ENCODE data around the gene SCO2. TPM values are rescaled to one million over a fixed set of nuclear protein-coding genes. Genes with fewer than 3 reads are reported as not detected.

The SCO2 gene, protein sequence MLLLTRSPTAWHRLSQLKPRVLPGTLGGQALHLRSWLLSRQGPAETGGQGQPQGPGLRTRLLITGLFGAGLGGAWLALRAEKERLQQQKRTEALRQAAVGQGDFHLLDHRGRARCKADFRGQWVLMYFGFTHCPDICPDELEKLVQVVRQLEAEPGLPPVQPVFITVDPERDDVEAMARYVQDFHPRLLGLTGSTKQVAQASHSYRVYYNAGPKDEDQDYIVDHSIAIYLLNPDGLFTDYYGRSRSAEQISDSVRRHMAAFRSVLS
- 1 to 10 TPM; 4.7 to 5.1 TPM for total RNA-seq
- 10 to 100 TPM in 1 of 2 donors, not detected in 1; 11.6 TPM for polyA plus RNA-seq
- long read RNA-seq, donor 1, partial matches to known transcripts = 0 of 2 reads
- long read RNA-seq, donor 1, other reads (novel, unspliced or antisense) = 0 of 2 reads
- long read RNA-seq, donor 2, partial matches to known transcripts = 0 of 6 reads
- long read RNA-seq, donor 2, other reads (novel, unspliced or antisense) = 5 of 6 reads

DNA sequence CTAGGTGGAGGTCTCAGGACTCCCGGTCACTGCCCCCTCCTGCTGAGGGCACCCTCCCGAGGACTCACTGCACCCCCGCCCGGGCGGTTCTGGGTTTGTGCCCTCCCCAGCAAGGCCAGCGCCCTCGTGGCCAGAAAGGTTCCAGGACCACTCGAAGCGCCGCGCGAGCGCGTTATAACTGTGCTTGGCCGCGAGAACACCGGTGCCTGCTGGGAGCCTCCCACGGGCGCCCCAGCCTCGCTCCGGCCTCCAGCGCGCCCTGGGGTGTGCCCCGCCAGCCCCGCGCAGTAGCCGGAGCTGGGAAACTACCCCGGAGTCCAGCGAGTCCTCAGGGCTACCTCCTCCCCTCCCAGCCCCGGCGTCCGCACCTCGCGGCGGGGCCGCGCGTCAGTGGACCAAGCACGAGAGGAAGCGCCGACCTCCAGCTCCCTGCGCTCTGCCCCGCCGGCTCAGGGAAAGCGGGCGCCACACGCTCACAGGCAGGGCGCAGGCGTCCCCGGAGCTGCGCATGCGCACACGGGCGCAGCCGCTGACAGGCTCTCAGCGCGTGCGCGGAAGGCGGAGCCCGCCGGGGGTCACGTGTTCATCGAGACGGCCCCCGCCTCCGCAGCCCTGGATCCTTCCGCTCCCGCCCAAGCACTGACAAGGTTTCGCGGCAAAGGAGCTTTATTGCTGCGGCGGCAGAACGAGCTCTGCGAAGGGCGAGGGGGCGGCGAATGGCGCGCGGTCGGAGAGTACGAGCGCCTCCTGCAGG, at the start of gene SCO2:
Gene SCO2, minus strand, starts transcription at position 495 of the 754 bp plus-strand sequence. CDS start 1,187 bp downstream, outside the sequence.
- intact Hi-C loops (cut with DNase I) = loop anchor here (1.0 to 5.0 kb wide), 2 partner anchors 17 to 37 kb away; partner anchors contain the start of genes NCAPH2 (in 2 of the 2) and SYCE3 (in 1 of the 2)
- peak; percentile 86 for ATAC-seq (ENCODE audit: low FRiP score)
- Histone ChIP-seq H3K36me3 (ENCODE audit: control insufficient read depth in 1 of 2, insufficient read depth in 2 of 2, low read length in 1 of 2) (no peaks in the 10 kb centered on the region), H3K27me3 (ENCODE audit: control insufficient read depth in 1 of 2, insufficient read depth in 2 of 2, low read length in 1 of 2) (no peaks in the 10 kb centered on the region), H3K27ac (ENCODE audit: low read depth in 1 of 2, low read length in 2 of 2) (peak within 1 kb of the TSS in 1 of 2 donors; percentile 54), H3K4me1 (ENCODE audit: control insufficient read depth in 1 of 2, insufficient read depth in 2 of 2, low read length in 2 of 2) (no peaks in the 10 kb centered on the region), H3K9me3 (ENCODE audit: control insufficient read depth, low read length) (no peaks in the 10 kb centered on the region), H3K4me3 (ENCODE audit: low read length in 2 of 2) (peak within 1 kb of the TSS; percentile 51 to 53)
- WGBS, 2 donors = 0% methylated on average over 49 to 84 of the region's 84 CpGs
- DNase-seq = peak; percentile 98 to 99

DNA sequence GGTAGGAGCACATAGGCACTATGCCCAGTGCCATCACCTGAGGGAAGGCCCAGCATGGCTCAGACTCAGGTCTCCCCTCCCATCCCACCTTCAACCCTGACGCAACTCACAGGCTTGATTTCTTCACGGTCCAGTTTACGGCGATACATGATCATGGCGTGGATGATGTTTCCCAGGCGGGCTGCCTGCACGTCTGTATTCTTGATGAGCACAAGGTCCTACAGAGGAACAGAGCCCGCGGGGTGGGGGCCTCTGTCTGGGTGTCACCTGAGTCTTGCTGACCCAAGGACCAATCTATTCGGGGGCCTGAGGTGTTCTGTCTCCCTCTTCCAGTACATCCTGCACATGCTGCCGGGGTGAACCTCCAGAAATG, 49.0 kb upstream of the SCO2 start:
- Histone ChIP-seq H3K27ac (ENCODE audit: low read depth in 1 of 2, low read length in 2 of 2) (no peak overlapping the region), H3K4me1 (ENCODE audit: control insufficient read depth in 1 of 2, insufficient read depth in 2 of 2, low read length in 2 of 2) (no peaks in the 10 kb centered on the region), H3K9me3 (ENCODE audit: control insufficient read depth, low read length) (no peaks in the 10 kb centered on the region), H3K4me3 (ENCODE audit: low read length in 2 of 2) (no peak overlapping the region), H3K36me3 (ENCODE audit: control insufficient read depth in 1 of 2, insufficient read depth in 2 of 2, low read length in 1 of 2) (no peaks in the 10 kb centered on the region), H3K27me3 (ENCODE audit: control insufficient read depth in 1 of 2, insufficient read depth in 2 of 2, low read length in 1 of 2) (no peaks in the 10 kb centered on the region)
- WGBS, 2 donors = 94% methylated on average over 11 of the region's 11 CpGs
- DNase-seq = peak in 1 of 2 donors; percentile 24
- ATAC-seq (ENCODE audit: low FRiP score) = no peak
- intact Hi-C loops (cut with DNase I) = no loop called here

DNA sequence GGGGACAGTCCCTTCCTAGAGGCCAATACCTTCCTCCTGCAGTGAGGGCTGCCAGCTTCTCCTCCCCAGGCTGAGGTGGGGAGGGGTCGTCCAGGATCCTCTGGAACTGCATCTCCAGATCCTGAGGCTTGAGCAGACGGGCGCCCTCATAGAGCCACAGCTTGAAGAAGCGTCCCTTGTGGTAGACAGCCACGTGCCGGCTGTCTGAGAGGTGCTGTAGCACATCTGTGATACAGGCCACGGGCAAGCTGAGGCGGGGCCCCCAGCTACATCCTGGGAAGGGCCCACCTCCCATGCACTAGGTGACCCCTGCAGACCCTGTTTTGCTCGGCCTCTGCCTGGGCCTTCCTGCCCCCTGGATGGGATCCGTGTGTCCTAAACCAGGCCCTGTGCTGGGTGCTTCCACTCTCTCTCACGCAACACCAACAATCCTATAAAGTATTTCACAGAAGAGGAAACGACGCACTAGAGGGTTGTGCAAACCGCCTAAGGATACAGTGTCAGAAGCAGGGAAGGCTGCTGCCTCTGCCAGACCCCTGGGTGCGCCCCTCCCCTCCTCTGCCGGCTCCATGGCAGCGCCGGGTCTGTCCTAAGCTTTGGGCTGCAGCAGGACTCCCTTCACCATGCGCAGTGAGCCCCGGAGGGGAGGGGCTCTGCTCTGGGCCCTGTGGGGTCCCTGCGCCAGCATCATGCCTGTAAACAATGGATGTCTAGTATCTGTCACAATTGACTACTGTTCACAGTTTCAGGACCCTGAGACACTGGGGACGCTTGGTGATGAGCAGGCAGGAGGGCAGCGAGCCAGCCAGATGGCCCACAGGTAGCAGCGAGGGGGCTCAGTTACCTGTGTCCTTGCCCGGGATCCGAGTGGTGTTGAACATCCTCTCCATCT, 48.3 kb upstream of the SCO2 start:
- Histone ChIP-seq H3K36me3 (ENCODE audit: control insufficient read depth in 1 of 2, insufficient read depth in 2 of 2, low read length in 1 of 2) (no peaks in the 10 kb centered on the region), H3K27me3 (ENCODE audit: control insufficient read depth in 1 of 2, insufficient read depth in 2 of 2, low read length in 1 of 2) (no peaks in the 10 kb centered on the region), H3K27ac (ENCODE audit: low read depth in 1 of 2, low read length in 2 of 2) (no peak overlapping the region), H3K4me1 (ENCODE audit: control insufficient read depth in 1 of 2, insufficient read depth in 2 of 2, low read length in 2 of 2) (no peaks in the 10 kb centered on the region), H3K4me3 (ENCODE audit: low read length in 2 of 2) (no peak overlapping the region), H3K9me3 (ENCODE audit: control insufficient read depth, low read length) (no peaks in the 10 kb centered on the region)
- no peak for ATAC-seq (ENCODE audit: low FRiP score)
- WGBS, 2 donors = 82 to 87% methylated on average over 26 of the region's 26 CpGs
- DNase-seq = peak; percentile 33 to 69
- intact Hi-C loops (cut with DNase I) = no loop called here

DNA sequence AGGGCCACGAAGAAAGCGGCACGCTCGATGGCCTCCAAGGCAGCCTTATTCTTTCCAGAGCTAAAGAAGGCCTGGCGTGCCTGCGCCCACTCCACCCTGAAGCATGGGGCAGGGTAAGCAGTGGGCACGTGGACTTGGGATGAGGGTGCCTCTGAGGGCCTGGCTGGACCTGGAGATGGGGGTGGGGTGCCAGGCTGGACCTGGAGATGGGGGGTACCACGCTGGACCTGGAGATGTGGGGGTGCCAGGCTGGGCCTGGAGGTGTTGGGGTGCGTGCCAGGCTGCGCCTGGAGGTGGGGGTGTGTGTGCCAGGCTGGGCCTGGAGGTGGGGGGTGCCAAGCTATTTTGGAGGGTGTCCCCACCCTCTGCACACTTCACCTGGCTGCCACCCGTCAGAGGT, 47.6 kb upstream of the SCO2 start:
- DNase-seq (peak; percentile 44 to 61), ATAC-seq (ENCODE audit: low FRiP score) (no peak)
- no peaks in the 10 kb centered on the region for H3K36me3 ChIP-seq (ENCODE audit: control insufficient read depth in 1 of 2, insufficient read depth in 2 of 2, low read length in 1 of 2)
- 92 to 96% methylated on average over 11 of the region's 11 CpGs for WGBS, 2 donors
- no peak overlapping the region for H3K27ac ChIP-seq (ENCODE audit: low read depth in 1 of 2, low read length in 2 of 2)
- no peak overlapping the region for H3K4me3 ChIP-seq (ENCODE audit: low read length in 2 of 2)
- no peaks in the 10 kb centered on the region for H3K4me1 ChIP-seq (ENCODE audit: control insufficient read depth in 1 of 2, insufficient read depth in 2 of 2, low read length in 2 of 2)
- intact Hi-C loops (cut with DNase I) = no loop called here
- no peaks in the 10 kb centered on the region for H3K9me3 ChIP-seq (ENCODE audit: control insufficient read depth, low read length)
- H3K27me3 ChIP-seq (ENCODE audit: control insufficient read depth in 1 of 2, insufficient read depth in 2 of 2, low read length in 1 of 2) = no peaks in the 10 kb centered on the region

DNA sequence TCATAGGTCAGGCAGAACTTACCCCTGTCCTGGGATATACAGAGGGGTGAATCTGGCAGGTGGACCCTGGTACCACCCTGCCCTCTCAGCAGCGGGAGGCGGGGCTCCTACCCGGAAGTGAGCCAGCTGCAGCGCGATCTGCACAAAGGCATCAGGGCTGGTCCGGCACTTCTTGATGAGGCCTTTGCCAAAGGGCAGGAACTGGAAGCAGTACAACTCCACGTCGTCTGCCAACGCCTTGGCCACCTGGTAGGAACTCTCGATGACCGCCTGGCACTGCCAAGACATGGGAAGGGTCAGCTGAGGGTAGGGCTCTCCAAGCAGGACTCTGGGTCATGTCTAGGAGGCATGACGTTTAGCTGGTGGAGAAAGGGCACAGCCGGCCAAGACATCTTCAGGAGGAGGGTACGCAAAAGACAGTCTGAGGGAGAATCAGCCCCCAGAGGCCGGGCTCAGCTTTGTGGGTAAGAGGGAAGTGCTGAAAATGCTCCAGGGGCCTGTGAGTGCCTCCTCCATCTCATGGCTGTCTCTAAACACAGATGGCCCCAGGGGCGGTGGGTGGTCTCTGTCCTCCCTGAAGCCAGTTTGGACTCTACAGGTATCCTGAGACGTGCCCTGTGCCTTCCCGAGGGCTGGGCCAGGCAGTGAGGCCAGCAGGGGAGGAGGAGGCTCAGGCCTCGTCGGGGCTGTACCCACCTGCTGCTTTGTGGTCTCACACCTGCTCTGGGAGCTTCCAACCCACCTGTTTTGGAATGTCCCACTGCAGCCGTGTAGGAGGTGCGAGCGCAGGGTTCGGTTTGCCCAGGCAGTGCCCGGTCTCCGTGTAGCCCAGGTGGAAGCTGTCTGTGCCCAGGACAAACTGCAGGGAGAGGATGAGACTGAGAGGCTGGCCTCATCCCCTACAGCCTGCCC, 46.1 kb upstream of the SCO2 start:
- 86 to 87% methylated on average over 26 of the region's 26 CpGs for WGBS, 2 donors
- Histone ChIP-seq H3K4me3 (ENCODE audit: low read length in 2 of 2) (no peak overlapping the region), H3K9me3 (ENCODE audit: control insufficient read depth, low read length) (no peaks in the 10 kb centered on the region), H3K27ac (ENCODE audit: low read depth in 1 of 2, low read length in 2 of 2) (no peak overlapping the region), H3K27me3 (ENCODE audit: control insufficient read depth in 1 of 2, insufficient read depth in 2 of 2, low read length in 1 of 2) (no peaks in the 10 kb centered on the region), H3K36me3 (ENCODE audit: control insufficient read depth in 1 of 2, insufficient read depth in 2 of 2, low read length in 1 of 2) (no peaks in the 10 kb centered on the region), H3K4me1 (ENCODE audit: control insufficient read depth in 1 of 2, insufficient read depth in 2 of 2, low read length in 2 of 2) (no peaks in the 10 kb centered on the region)
- ATAC-seq (ENCODE audit: low FRiP score) (no peak), DNase-seq (peak; percentile 32 to 67)
- intact Hi-C loops (cut with DNase I) = no loop called here

DNA sequence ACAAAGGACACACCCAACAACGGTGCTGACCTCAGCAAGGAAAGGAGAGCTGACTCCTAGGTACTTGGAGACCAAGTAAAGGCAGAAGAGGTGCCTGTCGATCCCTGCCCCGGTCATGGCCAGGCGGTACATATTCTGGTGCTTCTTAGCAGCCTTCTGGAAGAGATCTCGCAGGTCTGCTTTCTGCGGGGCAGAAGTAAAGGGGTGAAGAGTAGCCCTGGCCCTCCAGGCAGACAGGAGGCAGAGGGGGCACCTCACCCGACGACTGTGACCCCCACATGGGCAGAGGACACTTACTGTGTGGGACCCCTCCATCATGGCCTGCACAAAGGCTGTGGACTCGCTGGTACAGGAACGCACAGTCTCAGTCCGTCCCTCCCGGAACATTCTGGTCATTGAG, 45.5 kb upstream of the SCO2 start:
- H3K27ac ChIP-seq (ENCODE audit: low read depth in 1 of 2, low read length in 2 of 2) = no peak overlapping the region
- no peak for ATAC-seq (ENCODE audit: low FRiP score)
- DNase-seq = peak; percentile 34 to 49
- intact Hi-C loops (cut with DNase I) = no loop called here
- no peak overlapping the region for H3K4me3 ChIP-seq (ENCODE audit: low read length in 2 of 2)
- 93% methylated on average over 12 of the region's 12 CpGs for WGBS, 2 donors
- no peaks in the 10 kb centered on the region for H3K9me3 ChIP-seq (ENCODE audit: control insufficient read depth, low read length)
- H3K36me3 ChIP-seq (ENCODE audit: control insufficient read depth in 1 of 2, insufficient read depth in 2 of 2, low read length in 1 of 2) = no peaks in the 10 kb centered on the region
- no peaks in the 10 kb centered on the region for H3K27me3 ChIP-seq (ENCODE audit: control insufficient read depth in 1 of 2, insufficient read depth in 2 of 2, low read length in 1 of 2)
- no peaks in the 10 kb centered on the region for H3K4me1 ChIP-seq (ENCODE audit: control insufficient read depth in 1 of 2, insufficient read depth in 2 of 2, low read length in 2 of 2)

DNA sequence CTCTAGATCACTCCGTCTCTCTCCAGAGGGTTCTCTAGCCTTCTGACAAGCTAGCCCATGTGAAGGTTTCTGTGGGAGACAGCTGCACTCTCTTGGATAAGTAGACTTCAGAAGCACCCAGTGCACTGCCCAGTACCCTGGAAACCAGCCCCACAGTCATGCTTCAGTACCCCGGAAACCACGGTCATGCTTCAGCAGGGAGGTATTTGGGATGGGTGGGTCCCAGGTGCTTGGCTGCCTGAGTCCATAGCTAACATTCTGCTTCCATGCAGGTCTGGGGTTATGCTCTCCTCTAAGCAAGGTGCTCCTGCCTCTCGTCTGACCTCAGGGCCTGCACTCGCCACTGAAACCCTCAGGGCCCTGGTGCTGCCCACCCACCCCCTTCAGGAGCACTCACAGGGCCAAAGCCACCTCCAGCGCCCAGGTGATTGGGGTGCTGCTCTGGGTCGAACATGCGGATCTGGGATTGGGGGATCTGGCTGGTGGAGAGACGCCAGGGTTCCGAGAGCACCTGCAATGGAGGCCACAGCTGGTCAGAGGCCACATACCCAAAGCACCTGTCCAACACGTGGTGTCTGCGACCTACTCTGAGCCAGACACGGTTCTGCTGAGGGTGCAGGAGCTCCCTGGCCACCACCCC, 44.6 kb upstream of the SCO2 start:
- ATAC-seq (ENCODE audit: low FRiP score) (no peak), DNase-seq (peak; percentile 24 to 35)
- no peaks in the 10 kb centered on the region for H3K27me3 ChIP-seq (ENCODE audit: control insufficient read depth in 1 of 2, insufficient read depth in 2 of 2, low read length in 1 of 2)
- H3K36me3 ChIP-seq (ENCODE audit: control insufficient read depth in 1 of 2, insufficient read depth in 2 of 2, low read length in 1 of 2) = no peaks in the 10 kb centered on the region
- no peaks in the 10 kb centered on the region for H3K9me3 ChIP-seq (ENCODE audit: control insufficient read depth, low read length)
- H3K4me1 ChIP-seq (ENCODE audit: control insufficient read depth in 1 of 2, insufficient read depth in 2 of 2, low read length in 2 of 2) = no peaks in the 10 kb centered on the region
- H3K4me3 ChIP-seq (ENCODE audit: low read length in 2 of 2) = no peak overlapping the region
- intact Hi-C loops (cut with DNase I) = no loop called here
- H3K27ac ChIP-seq (ENCODE audit: low read depth in 1 of 2, low read length in 2 of 2) = no peak overlapping the region
- WGBS, 2 donors = 94 to 95% methylated on average over 13 of the region's 13 CpGs

All from aorta (tissue), 5 donors.